Left ventricle myocardium inferior (tissue), 1 donor: ENCODE measurements around the gene OR4Q3. TPM values are rescaled to one million over a fixed set of nuclear protein-coding genes. Genes with fewer than 3 reads are reported as not detected.
"Not testable (repeated sequence)": the region's sequence is repeated elsewhere in the genome, so short reads cannot be mapped to it uniquely, and the experiment has no call there.

ENCODE experiments used
- DNase-seq: peaks from one replicate; pipeline ENCODE4 v3.0.0-alpha.2; 2020
- H3K27ac ChIP-seq: fragments of 200-600 bp; replicated peaks from 2 replicates; pipeline ENCODE4 v1.8.0; 2021
- H3K27me3 ChIP-seq: fragments of 200-600 bp; 2 replicates; pipeline ENCODE4 v1.8.0; 2021; ENCODE audit warnings: low read depth
- H3K36me3 ChIP-seq: fragments of 200-600 bp; 2 replicates; pipeline ENCODE4 v1.8.0; 2021
- H3K4me1 ChIP-seq: fragments of 200-600 bp; 2 replicates; pipeline ENCODE4 v1.8.0; 2021
- H3K4me3 ChIP-seq: fragments of 200-600 bp; 2 replicates; pipeline ENCODE4 v1.8.0; 2021; ENCODE audit warnings: mild to moderate bottlenecking, moderate library complexity
- H3K9me3 ChIP-seq: fragments of 200-600 bp; replicated peaks from 2 replicates; pipeline ENCODE4 v1.8.0; 2021
- intact Hi-C: fragments of 100-400 bp; cut with micrococcal nuclease; formaldehyde crosslinking; loops from one replicate; pipeline ENCODE4 v1.11.0; 2022
- total RNA-seq: library from RNA; stranded (reverse); fragmentation: NEBNext Ultra II Directional; extraction: Animal tissue kit (Norgen Biotek cat#: 25700); gene quantifications from one replicate; pipeline ENCODE4 v1.2.1, GENCODE V29; 2021
- TF ChIP-seq, protein P1 (sequence below): fragments of 200-600 bp; IDR thresholded peaks from 2 replicates; pipeline ENCODE4 v1.8.0; 2021; ENCODE audit warnings: antibody characterized with exemption, mild to moderate bottlenecking, borderline replicate concordance
- donor health status: DM: no; HTN: yes; CAD: no; lungs with severe emphysema.

OR4Q3 gene
- total RNA-seq, 1 donor from 2014 or later: not detected

DNA sequence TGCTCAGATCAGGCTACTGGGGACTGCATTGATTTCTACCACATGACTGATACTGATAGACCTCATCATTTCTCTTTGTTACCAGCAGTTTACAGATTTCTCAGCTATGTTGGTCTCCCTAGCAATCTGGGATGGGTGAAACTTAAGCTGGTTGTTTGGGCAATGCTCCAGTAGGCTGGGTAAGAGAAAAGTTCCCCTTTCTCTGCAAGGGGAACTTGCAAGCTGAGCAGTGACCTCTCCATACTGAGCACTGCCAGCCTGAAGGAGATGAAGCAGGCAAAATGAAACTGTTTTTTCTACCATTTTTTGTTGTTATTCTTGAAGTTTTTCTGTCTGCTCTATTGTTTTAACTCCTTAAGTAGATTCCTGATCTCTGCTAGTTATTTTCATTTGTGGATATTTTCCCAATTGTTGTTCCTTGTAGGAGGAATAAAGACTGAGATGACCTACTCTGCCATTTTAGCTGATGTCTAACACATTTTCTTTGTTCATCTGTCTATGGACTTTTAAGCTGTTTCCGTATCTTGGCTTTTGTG, 28.6 kb downstream of the OR4Q3 start:
- Histone ChIP-seq H3K4me3 (no peak overlapping the region), H3K9me3 (peaks cover 18% of the 10 kb centered on the region), H3K36me3 (no peaks in the 10 kb centered on the region), H3K4me1 (no peaks in the 10 kb centered on the region), H3K27me3 (no peaks in the 10 kb centered on the region), H3K27ac (no peak overlapping the region)
- DNase-seq: no peak
- TF ChIP-seq, protein P1, sequence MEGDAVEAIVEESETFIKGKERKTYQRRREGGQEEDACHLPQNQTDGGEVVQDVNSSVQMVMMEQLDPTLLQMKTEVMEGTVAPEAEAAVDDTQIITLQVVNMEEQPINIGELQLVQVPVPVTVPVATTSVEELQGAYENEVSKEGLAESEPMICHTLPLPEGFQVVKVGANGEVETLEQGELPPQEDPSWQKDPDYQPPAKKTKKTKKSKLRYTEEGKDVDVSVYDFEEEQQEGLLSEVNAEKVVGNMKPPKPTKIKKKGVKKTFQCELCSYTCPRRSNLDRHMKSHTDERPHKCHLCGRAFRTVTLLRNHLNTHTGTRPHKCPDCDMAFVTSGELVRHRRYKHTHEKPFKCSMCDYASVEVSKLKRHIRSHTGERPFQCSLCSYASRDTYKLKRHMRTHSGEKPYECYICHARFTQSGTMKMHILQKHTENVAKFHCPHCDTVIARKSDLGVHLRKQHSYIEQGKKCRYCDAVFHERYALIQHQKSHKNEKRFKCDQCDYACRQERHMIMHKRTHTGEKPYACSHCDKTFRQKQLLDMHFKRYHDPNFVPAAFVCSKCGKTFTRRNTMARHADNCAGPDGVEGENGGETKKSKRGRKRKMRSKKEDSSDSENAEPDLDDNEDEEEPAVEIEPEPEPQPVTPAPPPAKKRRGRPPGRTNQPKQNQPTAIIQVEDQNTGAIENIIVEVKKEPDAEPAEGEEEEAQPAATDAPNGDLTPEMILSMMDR: no peak
- intact Hi-C loops: no loop called here

DNA sequence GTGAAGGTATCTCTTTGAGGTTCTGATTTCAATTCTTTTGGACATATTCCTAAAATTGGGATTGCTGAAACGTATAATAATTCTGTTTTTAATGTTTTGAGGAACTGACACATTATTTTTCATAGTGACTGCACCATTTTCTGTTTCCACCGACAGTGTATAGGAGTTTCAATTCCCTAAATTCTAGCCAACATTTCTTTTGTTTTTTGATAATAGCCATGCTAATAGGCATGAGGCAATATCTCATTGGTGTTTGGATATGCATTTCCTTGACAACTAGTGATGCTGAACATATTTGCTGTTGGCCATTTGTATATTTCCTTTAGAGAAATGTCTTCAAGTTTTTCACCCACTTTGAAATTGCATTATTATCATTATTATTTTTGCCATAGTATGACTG, 29.1 kb downstream of the OR4Q3 start:
- peaks cover 18% of the 10 kb centered on the region for H3K9me3 ChIP-seq

DNA sequence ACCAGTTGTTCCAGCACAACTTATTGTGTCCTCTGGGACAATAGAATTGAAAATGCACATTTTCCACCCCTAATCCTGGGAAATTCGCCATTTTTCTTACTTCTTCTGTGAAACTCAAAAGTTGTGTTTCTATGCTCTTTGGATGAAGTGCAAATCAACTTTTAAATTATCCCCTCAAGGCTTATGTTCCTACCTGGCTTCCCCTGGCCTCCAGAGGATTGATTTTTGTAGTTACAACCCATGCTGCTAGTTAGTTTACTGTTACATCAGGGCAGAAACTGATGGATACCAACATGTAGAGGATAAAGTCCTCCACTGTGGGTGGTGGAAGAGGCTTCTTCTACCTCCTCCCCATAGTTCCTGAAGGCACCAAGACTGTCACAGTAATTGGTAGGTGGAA, 29.8 kb downstream of the OR4Q3 start, which contains the start of gene OR4M1:
OR4M1 (plus strand) TSS at position 301 of the 400 bp plus-strand sequence. CDS start 6,819 bp downstream, outside the sequence.
- H3K27ac ChIP-seq, H3K27me3 ChIP-seq, H3K4me3 ChIP-seq, H3K36me3 ChIP-seq, DNase-seq, H3K4me1 ChIP-seq, intact Hi-C loops: not testable (repeated sequence)
- H3K9me3 ChIP-seq: peaks cover 18% of the 10 kb centered on the region

More for the DNA sequence above, 29.1 kb downstream of the OR4Q3 start:
- H3K27me3 ChIP-seq, H3K27ac ChIP-seq, intact Hi-C loops, H3K4me3 ChIP-seq, H3K4me1 ChIP-seq, H3K36me3 ChIP-seq, DNase-seq: not testable (repeated sequence)

DNA sequence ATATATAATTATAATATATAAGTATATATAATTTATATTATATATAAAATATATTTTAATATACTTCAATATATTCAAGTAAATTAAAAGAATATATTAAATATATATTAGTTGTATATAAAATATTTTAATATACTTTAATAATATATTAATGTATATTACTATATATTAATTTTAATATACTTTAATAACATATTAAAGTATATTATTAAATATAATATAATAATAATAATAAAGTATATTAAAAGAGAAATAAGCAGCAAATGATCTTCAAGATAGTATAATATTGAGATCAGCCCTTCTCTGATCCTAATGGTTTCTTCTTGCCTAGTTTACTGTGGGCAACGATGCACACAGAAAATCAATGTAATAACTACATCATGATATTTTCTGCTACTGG, 32.2 kb downstream of the OR4Q3 start:
- DNase-seq: no peak
- Histone ChIP-seq H3K36me3 (no peaks in the 10 kb centered on the region), H3K27ac (no peak overlapping the region), H3K4me1 (no peaks in the 10 kb centered on the region), H3K9me3 (peaks cover 15% of the 10 kb centered on the region), H3K27me3 (no peaks in the 10 kb centered on the region), H3K4me3 (no peak overlapping the region)
- intact Hi-C loops: no loop called here
- TF ChIP-seq, protein P1: no peak

DNA sequence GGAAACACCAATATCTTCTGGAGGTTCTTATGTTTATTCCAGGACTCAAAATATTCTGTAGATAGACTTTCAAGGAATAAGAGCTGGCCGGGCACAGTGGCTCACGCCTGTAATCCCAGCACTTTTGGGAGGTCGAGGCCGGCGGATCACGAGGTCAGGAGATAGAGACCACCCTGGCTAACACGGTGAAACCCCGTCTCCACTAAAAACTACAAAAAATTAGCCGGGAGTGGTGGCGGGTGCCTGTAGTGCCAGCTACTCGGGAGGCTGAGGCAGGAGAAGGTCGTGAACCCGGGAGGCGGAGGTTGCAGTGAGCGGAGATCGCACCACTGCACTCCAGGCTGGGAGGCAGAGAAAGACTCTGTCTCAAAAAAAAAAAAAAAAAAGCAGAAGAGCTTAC, 42.5 kb downstream of the OR4Q3 start:
- H3K4me1 ChIP-seq, H3K9me3 ChIP-seq, H3K36me3 ChIP-seq, H3K27ac ChIP-seq, intact Hi-C loops, DNase-seq, H3K4me3 ChIP-seq, H3K27me3 ChIP-seq: not testable (repeated sequence)

DNA sequence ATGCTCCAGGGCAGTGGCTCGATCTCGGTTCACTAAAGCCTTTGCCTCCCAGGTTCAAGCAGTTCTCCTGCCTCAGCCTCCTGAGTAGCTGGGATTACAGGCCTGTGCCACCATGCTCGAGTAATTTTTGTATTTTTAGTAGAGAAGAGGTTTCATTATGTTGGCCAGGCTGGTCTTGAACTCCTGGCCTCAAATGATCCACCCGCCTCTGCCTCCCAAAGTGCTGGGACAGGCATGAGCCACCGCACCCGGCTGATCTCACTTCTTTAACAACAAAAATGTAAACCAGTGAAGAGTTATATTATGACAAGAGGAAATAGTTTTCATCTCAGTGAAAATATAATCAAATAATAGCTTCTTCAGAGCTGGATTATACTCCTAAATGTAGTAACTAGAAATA, 43.9 kb downstream of the OR4Q3 start:
- H3K4me3 ChIP-seq, H3K27me3 ChIP-seq, H3K4me1 ChIP-seq, H3K36me3 ChIP-seq, H3K27ac ChIP-seq, intact Hi-C loops, DNase-seq, H3K9me3 ChIP-seq: not testable (repeated sequence)

DNA sequence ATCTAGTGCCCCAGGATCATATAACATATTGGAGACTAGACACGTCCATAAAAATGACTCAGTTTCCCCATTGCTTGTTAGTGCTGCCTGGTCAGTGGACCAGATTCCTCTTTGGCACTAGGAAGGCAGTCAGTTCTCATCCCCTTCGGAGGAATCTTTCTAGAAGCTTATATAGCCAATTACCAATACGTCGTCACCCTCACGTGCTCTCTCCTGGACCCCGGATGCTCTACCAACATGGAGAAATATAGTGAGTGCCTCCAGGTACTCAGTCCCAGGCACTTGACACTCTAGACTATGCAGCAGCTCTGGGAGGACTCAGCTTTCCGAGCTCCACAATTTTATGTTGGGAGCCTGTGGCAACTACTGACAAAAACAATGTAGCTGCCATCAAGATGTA, 44.8 kb downstream of the OR4Q3 start:
- H3K36me3 ChIP-seq, H3K27ac ChIP-seq, intact Hi-C loops, H3K9me3 ChIP-seq, H3K4me1 ChIP-seq, DNase-seq, H3K4me3 ChIP-seq, H3K27me3 ChIP-seq: not testable (repeated sequence)

DNA sequence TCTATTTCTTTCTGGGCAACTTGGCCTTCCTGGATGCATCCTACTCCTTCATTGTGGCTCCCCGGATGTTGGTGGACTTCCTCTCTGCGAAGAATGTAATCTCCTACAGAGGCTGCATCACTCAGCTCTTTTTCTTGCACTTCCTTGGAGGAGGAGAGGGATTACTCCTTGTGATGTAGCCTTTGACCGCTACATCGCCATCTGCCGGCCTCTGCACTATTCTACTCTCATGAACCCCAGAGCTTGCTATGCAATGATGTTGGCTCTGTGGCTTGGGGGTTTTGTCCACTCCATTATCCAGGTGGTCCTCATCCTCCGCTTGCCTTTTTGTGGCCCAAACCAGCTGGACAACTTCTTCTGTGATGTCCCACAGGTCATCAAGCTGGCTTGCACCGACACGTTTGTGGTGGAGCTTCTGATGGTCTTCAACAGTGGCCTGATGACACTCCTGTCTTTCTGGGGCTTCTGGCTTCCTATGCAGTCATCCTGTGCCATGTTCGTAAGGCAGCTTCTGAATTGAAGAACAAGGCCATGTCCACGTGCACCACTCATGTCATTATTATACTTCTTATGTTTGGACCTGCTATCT, 53.2 kb downstream of the OR4Q3 start:
- H3K4me3 ChIP-seq, H3K27me3 ChIP-seq, H3K4me1 ChIP-seq, DNase-seq, H3K36me3 ChIP-seq, H3K27ac ChIP-seq, H3K9me3 ChIP-seq, intact Hi-C loops: not testable (repeated sequence)

Other genes starting within 250 kb of the OR4Q3 start
- not detected for gene OR11H2, start 29.7 kb upstream of the OR4Q3 start, total RNA-seq
- gene OR4M1, start 29.9 kb downstream of the OR4Q3 start, total RNA-seq: not detected
- not detected for gene OR4N2, start 60.2 kb downstream of the OR4Q3 start, total RNA-seq
- not detected for gene OR4K2, start 131.6 kb downstream of the OR4Q3 start, total RNA-seq
- gene OR4K5, start 177.0 kb downstream of the OR4Q3 start, total RNA-seq: not detected
- not detected for gene OR4K1, start 187.3 kb downstream of the OR4Q3 start, total RNA-seq
- gene OR4K15, start 232.0 kb downstream of the OR4Q3 start, total RNA-seq: not detected